Dermis blood vessel endothelial cell (primary cell): ENCODE data around the gene ZBED1. TPM values are rescaled to one million over a fixed set of nuclear protein-coding genes. Genes with fewer than 3 reads are reported as not detected.

Experiments used
- DNase-seq: peaks from one replicate; pipeline ENCODE4 v3.0.0; 2010
- total RNA-seq: library from RNA; depleted of rRNA; stranded (reverse); fragments of >200 nt; gene quantifications from 2 replicates; pipeline ENCODE4 v1.2.3, GENCODE V29; 2014

The ZBED1 gene
- total RNA-seq, 1 donor from 2014 or later, result 57.5 TPM

DNA sequence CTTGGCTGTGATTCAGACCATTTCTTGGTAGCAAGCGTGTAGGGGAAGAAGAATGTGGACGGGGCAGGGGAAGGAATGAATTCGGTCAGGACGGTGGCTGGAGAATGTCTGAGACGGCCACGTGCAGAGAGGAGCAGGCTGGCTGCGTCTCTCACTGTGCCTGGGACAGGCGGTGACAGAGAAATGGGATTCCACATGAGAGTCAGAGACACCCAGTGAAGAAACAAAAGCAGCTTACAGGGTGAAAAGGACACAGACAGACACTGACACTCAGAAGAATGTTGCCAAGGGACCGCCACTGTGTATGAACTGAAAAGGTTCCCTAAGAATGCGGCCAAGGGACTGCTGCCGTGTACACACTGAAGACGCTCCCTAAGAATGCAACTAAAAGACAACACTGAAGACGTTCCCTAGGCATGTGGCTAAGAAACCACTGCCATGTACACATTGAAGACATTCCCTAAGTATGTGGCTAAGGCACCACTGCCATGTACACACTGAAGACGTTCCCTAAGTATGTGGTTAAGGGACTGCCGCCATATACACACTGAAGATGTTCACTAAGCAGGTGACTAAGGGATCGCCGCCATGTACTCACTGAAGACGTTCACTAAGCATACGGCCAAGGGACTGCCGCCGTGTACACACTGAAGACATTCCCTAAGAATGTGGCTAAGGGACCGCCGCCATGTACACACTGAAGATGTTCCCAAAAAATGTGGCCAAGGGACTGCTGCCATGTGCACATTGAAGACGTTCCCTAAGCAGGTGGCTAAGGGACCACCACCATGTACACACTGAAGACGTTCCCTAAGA is 49.1 kb downstream of the ZBED1 start:
- DNase-seq, result no peak

- DNase-seq, result no peak
Measured at GRCh38 chrX:2450681-2451080, 50.1 kb downstream of the ZBED1 start.

GRCh38 chrX:2449135-2449886 is 51.5 kb downstream of the ZBED1 start:
- no peak for DNase-seq

- no peak for DNase-seq
Measured at GRCh38 chrX:2447484-2447883, 53.3 kb downstream of the ZBED1 start.

DNA sequence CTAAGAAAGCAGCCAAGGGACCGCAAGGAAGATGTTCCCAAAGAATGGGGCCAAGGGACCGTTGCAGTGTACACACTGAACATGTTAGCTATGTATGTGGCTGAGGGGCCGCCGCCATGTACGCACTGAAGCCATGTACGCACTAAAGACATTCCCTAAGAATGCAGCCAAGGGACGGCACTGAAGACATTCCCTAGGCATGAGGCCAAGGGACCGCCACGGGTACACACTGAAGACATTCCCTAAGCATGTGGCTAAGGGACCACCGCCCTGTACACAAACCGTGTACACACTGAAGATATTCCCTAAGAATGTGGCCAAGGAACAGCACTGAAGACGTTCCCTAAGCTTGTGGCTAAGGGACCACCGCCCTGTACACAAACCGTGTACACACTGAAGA is 54.0 kb downstream of the ZBED1 start:
- DNase-seq, result no peak

DNA sequence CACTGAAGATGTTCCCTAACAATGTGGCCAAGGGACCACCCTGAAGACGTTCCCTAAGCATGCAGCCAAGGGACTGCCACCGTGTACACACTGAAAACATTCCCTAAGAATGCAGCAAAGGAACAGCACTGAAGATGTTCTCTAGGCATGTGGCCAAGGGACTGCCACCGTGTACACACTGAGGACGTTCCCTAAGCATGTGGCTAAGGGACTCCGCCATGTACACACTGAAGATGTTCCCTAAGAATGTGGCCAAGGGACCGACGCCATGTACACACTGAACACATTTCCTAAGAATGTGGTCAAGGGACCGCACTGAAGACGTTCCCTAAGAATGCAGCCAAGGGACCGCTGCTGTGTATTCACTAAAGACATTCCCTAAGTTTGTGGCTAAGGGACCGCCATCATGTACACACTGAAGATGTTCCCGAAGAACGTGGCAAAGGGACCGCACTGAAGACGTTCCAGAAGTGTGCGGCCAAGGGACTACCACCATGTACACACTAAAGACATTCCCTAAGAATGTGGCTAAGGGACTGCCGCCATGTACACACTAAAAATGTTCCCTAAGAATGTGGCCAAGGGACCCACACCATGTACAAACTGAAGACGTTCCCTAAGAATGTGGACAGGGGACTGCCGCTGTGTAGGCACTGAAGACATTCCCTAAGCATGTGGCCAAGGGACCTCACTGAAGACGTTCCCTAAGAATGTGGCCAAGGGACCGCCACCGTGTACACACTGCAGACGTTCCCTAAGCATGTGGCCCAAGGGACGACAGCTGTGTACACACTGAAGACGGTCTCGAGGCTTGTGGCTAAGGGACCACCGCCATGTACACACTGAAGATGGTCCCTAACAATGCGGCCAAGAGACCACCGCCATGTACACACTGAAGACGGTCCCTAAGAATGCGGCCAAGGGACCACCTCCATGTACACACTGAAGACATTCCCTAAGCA is 54.8 kb downstream of the ZBED1 start:
- DNase-seq, result no peak

DNA sequence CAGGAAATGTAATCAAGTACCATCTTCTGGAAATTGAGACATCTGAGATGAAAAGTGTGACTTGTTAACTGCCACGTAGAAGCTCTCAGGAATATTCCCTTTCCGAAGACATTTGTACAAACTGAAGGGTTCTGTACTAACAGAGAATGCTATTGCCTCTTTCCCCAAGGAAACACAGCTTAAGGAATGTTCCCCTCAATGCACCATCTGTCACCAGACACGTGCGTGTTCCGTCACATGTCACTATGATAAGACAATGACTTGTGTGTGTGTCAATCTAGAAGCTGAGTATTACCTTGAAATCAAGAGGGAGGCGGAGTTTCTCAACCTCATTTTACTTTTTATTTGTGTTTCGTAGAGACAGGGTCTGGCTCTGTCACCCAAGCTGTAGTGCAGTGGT is 58.1 kb downstream of the ZBED1 start:
- DNase-seq, result no peak

DNA sequence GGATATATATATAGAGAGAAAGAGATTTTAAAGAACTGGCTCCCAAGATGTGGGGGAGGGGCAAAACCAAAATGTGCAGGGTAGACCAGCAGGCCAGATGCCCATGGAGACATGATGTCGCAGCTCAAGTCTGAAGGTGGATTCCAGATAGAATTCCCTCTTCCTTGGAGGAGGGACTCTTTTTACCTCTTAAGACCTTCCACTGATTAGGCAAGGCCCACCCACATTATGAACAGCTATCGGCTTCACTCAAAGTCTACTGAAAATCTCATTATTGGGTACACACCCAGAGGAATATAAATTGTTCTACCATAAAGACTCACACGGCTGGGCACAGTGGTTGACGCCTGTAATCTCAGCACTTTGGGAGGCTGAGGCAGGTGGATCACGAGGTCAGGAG is 59.3 kb downstream of the ZBED1 start:
- DNase-seq, result no peak

DNA sequence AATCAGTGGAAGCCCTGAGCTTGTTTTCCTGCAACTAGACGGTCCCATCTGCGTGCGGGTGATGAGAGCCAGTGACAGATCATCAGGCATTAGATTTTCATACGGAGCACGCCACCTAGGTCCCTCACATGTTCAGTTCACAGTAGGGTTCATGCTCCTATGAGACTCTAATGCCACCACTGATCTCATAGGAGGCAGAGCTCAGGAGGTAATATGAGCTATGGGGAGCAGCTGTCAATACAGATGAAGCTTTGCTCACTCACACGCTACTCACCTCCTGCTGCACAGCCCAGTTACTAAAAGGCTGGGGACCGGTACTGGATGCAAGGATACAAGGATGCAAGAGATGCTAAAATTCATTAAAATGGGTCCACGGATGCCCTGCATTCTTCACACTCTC is 61.2 kb downstream of the ZBED1 start:
- DNase-seq, result no peak

Other genes starting within 250 kb of the ZBED1 start
- gene DHRSX, start within 50 bp of the ZBED1 start, total RNA-seq, result 24.6 and 25.2 TPM in 2 replicates
- 194 and 216 TPM in 2 replicates for gene CD99, start 190.3 kb upstream of the ZBED1 start, total RNA-seq